Panc1 (cell line): ENCODE measurements around the gene JKAMP. TPM values are rescaled to one million over a fixed set of nuclear protein-coding genes. Genes with fewer than 3 reads are reported as not detected.

Experiments used
- ATAC-seq: fragments of 200-7000 bp; cut with Tn5 transposase; 2 replicates; pipeline ENCODE4 v1.9.1; 2020; ENCODE audit warnings: mild to moderate bottlenecking, moderate library complexity
- BruUV-seq: library from RNA; stranded (reverse); fragments of 400-500 nt; replicated peaks from 2 replicates; lab custom pipeline; 2021; lab: Mats Ljungman, UMichigan
- CTCF ChIA-PET: fragments of 300-600 bp; sonication (Branson Sonifier 250); formaldehyde crosslinking; loops from one replicate; lab custom pipeline; 2022; ENCODE audit warnings: antibody characterized with exemption; lab: Charles Lee
- POLR2A ChIA-PET: fragments of 300-600 bp; sonication (Branson Sonifier 250); formaldehyde crosslinking; loops from one replicate; lab custom pipeline; 2022; ENCODE audit warnings: antibody characterized with exemption; lab: Charles Lee
- DNase-seq: peaks from one replicate; pipeline ENCODE4 v3.0.0-alpha.2; 2010; ENCODE audit warnings: low read depth, low spot score
- H3K27ac ChIP-seq: 2 replicates; pipeline ENCODE4 v1.5.1; 2011; ENCODE audit warnings: mild to moderate bottlenecking, low read length, inconsistent platforms
- H3K27me3 ChIP-seq: fragments of 200-500 bp; sonication (Bioruptor generic); 2 replicates; pipeline ENCODE4 v1.6.0; 2014; ENCODE audit warnings: low read length, inconsistent platforms; ENCODE audit not compliant: control insufficient read depth, insufficient read depth
- H3K36me3 ChIP-seq: fragments of 200-500 bp; sonication (Bioruptor generic); 2 replicates; pipeline ENCODE4 v1.5.1; 2014; ENCODE audit warnings: inconsistent platforms, mild to moderate bottlenecking, low read length, moderate library complexity; ENCODE audit not compliant: control insufficient read depth, insufficient read depth
- H3K4me1 ChIP-seq: 2 replicates; pipeline ENCODE4 v1.5.1; 2011; ENCODE audit warnings: inconsistent platforms, mild to moderate bottlenecking, low read length, moderate library complexity; ENCODE audit not compliant: control insufficient read depth, insufficient read depth
- H3K4me3 ChIP-seq, 2 experiments: 2 replicates each; pipeline ENCODE4 v1.5.1; 2011 to 2012; ENCODE audit warnings: low read depth in 2 of 2, low read length in 2 of 2, mild to moderate bottlenecking in 2 of 2, inconsistent platforms in 1 of 2, moderate library complexity in 1 of 2
- H3K9me3 ChIP-seq: fragments of 200-500 bp; sonication (Bioruptor generic); 2 replicates; pipeline ENCODE4 v1.5.1; 2014; ENCODE audit warnings: low read depth, mild to moderate bottlenecking, inconsistent platforms, low read length, moderate library complexity; ENCODE audit not compliant: control insufficient read depth, insufficient read depth
- POLR2AphosphoS5 ChIP-seq: IDR thresholded peaks from 2 replicates; pipeline ENCODE4 v1.6.1; 2012; ENCODE audit warnings: mild to moderate bottlenecking, low read depth, low read length, moderate library complexity
- SIN3A ChIP-seq: IDR thresholded peaks from 2 replicates; pipeline ENCODE4 v1.6.1; 2012; ENCODE audit warnings: low read depth, mild to moderate bottlenecking, low read length, moderate library complexity, borderline replicate concordance; ENCODE audit not compliant: insufficient read depth
- TCF7L2 ChIP-seq: IDR thresholded peaks from 2 replicates; pipeline ENCODE4 v1.6.1; 2011; ENCODE audit warnings: mild to moderate bottlenecking, low read depth, low read length, inconsistent platforms
- in situ Hi-C: cut with HindIII; loops from 2 replicates; pipeline ENCODE4 v1.10.0; 2016; ENCODE audit warnings: low sequenced_read_pairs, low pct_unique_long_range_greater_than_20kb
- intact Hi-C: fragments of 100-400 bp; cut with micrococcal nuclease; formaldehyde crosslinking; loops from one replicate; pipeline ENCODE4 v1.10.0; 2022; ENCODE audit not compliant: unreplicated experiment
- total RNA-seq: library from RNA; stranded (reverse); gene quantifications from one replicate; pipeline ENCODE4 v1.2.1, GENCODE V29; 2021; ENCODE audit not compliant: unreplicated experiment
- TF ChIP-seq, protein P1 (sequence below), 2 experiments: IDR thresholded peaks; 2 replicates each; pipeline ENCODE4 v1.6.1; 2011 to 2012; ENCODE audit warnings: low read depth in 2 of 2, control low read depth in 1 of 2, low read length in 1 of 2, mild to moderate bottlenecking in 1 of 2, moderate library complexity in 1 of 2; ENCODE audit not compliant: insufficient read depth in 1 of 2
- TF ChIP-seq, protein P2 (sequence below): fragments of 450-650 bp; IDR thresholded peaks from 2 replicates; pipeline ENCODE4 v1.5.1; 2017; ENCODE audit warnings: mild to moderate bottlenecking

JKAMP gene
- total RNA-seq, 1 experiment from 2014 or later: 36.0 TPM

DNA sequence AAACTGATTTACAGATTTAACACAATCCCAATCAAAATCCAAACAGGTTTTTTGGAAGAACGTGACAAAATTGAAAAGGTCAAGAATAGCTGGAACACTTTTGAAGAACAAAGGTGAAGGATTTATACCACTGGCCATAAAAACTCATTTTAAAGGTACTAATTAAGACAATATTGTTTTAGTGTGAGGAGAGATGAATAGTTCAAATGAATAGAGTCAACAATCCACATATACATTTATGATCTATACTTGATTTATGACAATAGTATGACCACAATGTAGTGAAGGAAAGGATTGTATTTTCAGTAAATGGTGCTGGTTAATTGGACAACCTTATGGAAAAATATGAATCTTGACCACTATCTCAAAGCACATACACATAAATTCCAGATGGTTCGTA is 63.0 kb downstream of the JKAMP start:
- ChIA-PET CTCF (no interaction called here), POLR2A (no interaction called here)
- Histone ChIP-seq H3K4me1 (no peaks in the 10 kb centered on the region), H3K27me3 (no peaks in the 10 kb centered on the region), H3K36me3 (no peaks in the 10 kb centered on the region), H3K4me3 (no peak overlapping the region), H3K9me3 (no peaks in the 10 kb centered on the region), H3K27ac (no peak overlapping the region)
- BruUV-seq: no TSS peak
- DNase-seq (no peak), ATAC-seq (no peak)
- no peak for TF ChIP-seq TCF7L2
- TF ChIP-seq, protein P1, sequence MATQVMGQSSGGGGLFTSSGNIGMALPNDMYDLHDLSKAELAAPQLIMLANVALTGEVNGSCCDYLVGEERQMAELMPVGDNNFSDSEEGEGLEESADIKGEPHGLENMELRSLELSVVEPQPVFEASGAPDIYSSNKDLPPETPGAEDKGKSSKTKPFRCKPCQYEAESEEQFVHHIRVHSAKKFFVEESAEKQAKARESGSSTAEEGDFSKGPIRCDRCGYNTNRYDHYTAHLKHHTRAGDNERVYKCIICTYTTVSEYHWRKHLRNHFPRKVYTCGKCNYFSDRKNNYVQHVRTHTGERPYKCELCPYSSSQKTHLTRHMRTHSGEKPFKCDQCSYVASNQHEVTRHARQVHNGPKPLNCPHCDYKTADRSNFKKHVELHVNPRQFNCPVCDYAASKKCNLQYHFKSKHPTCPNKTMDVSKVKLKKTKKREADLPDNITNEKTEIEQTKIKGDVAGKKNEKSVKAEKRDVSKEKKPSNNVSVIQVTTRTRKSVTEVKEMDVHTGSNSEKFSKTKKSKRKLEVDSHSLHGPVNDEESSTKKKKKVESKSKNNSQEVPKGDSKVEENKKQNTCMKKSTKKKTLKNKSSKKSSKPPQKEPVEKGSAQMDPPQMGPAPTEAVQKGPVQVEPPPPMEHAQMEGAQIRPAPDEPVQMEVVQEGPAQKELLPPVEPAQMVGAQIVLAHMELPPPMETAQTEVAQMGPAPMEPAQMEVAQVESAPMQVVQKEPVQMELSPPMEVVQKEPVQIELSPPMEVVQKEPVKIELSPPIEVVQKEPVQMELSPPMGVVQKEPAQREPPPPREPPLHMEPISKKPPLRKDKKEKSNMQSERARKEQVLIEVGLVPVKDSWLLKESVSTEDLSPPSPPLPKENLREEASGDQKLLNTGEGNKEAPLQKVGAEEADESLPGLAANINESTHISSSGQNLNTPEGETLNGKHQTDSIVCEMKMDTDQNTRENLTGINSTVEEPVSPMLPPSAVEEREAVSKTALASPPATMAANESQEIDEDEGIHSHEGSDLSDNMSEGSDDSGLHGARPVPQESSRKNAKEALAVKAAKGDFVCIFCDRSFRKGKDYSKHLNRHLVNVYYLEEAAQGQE (IDR thresholded peaks at IDR 0.05; ENCODE audit: insufficient read depth in 1 of 2, low read depth in 2 of 2, low read length in 1 of 2): no peak
- TF ChIP-seq POLR2AphosphoS5: no peak
- TF ChIP-seq, protein P2, sequence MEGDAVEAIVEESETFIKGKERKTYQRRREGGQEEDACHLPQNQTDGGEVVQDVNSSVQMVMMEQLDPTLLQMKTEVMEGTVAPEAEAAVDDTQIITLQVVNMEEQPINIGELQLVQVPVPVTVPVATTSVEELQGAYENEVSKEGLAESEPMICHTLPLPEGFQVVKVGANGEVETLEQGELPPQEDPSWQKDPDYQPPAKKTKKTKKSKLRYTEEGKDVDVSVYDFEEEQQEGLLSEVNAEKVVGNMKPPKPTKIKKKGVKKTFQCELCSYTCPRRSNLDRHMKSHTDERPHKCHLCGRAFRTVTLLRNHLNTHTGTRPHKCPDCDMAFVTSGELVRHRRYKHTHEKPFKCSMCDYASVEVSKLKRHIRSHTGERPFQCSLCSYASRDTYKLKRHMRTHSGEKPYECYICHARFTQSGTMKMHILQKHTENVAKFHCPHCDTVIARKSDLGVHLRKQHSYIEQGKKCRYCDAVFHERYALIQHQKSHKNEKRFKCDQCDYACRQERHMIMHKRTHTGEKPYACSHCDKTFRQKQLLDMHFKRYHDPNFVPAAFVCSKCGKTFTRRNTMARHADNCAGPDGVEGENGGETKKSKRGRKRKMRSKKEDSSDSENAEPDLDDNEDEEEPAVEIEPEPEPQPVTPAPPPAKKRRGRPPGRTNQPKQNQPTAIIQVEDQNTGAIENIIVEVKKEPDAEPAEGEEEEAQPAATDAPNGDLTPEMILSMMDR: no peak
- no peak for TF ChIP-seq SIN3A
- intact Hi-C loops: no loop called here
- in situ Hi-C loops: no loop called here

Other genes starting within 250 kb of the JKAMP start
- 3.1 TPM for gene GPR135, start 19.1 kb upstream of the JKAMP start, total RNA-seq
- 25.1 TPM for gene L3HYPDH, start 109 bp upstream of the JKAMP start, total RNA-seq
- gene CCDC175, start 92.3 kb downstream of the JKAMP start, total RNA-seq: not detected